Middle frontal gyrus (tissue), 1 donor: ENCODE data around the gene ITSN1.
"Not testable (repeated sequence)": the region's sequence is repeated elsewhere in the genome, so short reads cannot be mapped to it uniquely, and the experiment has no call there.

Source experiments
- DNase-seq: peaks from one replicate; pipeline ENCODE4 v3.0.0-alpha.2; 2015; ENCODE audit warnings: low spot score; ENCODE audit errors: extremely low spot score

The ITSN1 gene

GRCh38 chr21:33650929-33651509, 8.7 kb downstream of the ITSN1 start:
- no peak for DNase-seq

DNA sequence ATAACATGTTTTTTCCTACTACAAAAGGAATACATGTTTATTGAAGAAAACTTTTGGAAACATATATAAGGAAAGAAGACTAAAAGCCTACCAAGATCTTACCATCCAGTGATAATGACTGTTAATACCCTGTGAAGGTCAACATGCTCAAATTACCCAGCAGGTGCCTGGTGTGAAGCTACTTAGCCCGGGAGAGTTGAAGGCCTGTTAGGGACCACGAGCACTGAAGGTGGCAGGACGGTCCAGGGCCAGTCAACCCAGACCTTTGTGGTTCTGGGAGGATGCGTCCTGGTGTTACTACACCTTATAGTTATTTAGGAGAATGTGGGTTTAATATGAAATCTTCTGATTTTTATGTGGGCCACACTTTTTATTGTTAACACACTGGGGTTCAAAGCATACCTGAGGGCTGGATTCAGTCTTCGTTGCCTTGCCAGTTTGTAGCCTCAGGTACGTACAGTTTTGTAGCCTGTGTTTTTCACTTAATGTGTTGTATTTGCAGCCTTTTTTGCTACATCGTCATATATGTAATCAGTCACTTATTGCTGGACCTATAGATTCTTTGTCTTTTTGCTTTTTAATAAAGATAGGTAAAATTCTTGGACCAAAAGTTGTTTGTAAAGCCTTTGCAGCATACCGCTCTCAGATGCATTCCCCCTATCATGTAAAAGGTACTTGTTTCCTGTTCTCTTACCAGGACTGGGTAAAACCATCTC, 9.8 kb downstream of the ITSN1 start:
- no peak for DNase-seq

GRCh38 chr21:33654412-33654811, 12.1 kb downstream of the ITSN1 start:
- no peak for DNase-seq

DNA sequence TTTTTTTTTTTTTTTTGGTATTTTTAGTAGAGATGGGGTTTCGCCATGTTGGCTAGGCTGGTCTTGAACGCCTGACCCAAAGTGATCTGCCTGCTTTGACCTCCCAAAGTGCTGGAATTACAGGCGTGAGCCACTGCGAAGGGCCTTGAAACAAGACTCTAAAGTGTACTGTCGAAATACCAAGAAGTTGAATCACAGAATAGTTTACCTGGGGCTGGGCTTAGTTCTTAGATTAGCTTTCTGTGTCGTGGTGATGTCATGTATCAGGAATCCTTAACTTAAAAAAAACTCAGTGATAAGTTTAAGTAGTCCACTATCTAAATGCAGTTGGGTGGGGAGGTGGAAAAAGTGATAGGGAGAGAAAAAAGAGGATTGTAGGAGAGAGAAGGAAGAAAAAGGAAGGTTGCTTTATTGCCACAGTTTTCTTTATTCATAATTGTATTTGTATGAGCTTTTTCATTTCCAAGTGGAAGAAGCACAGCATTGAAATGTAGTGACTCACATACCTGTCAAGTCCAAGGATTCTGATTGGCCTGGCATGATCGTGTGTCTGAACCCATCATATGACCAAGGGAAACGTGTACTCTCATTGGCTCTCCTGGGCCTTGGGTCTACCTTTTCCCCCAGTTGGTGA, 13.4 kb downstream of the ITSN1 start:
- DNase-seq = no peak

GRCh38 chr21:33657124-33657820, 15.0 kb downstream of the ITSN1 start:
- DNase-seq = no peak

DNA sequence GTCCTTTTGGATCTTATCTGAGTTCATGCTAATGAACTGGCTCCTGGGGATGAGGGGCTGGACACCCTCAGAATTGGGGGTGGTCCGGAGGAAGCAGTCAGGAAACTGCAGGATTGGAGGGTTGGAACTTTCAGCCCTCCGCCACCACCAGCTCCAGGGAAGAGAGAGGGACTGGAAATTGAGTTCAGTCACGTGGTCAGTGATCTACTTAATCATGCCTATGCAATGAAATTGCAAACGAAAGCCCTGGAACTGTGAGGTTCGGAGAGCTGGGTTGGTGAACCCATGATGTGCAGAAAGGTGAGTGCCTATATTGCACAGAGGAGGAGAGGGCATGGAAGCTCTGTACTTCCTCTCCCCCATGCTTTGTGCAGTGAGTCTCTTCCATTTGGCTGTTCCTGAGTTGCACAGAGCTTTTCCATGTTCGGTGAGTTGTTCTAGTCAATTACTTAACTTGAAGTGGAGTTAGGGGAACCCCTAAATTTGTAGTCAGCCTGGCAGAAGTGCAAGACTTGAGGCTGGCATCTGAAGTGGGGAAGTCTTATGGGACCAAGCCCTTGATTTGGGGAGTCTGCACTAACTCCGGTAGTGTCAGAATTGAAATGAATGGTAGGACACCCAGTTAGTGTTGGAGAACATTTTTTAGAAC, 16.7 kb downstream of the ITSN1 start:
- DNase-seq = no peak

- no peak for DNase-seq
These were observed 17.3 kb downstream of the ITSN1 start for GRCh38 chr21:33659568-33659949.

- DNase-seq = no peak
These were observed 18.1 kb downstream of the ITSN1 start for GRCh38 chr21:33660406-33660805.

GRCh38 chr21:33661146-33661545, 18.8 kb downstream of the ITSN1 start:
- no peak for DNase-seq

GRCh38 chr21:33662046-33662445, 19.7 kb downstream of the ITSN1 start:
- no peak for DNase-seq

DNA sequence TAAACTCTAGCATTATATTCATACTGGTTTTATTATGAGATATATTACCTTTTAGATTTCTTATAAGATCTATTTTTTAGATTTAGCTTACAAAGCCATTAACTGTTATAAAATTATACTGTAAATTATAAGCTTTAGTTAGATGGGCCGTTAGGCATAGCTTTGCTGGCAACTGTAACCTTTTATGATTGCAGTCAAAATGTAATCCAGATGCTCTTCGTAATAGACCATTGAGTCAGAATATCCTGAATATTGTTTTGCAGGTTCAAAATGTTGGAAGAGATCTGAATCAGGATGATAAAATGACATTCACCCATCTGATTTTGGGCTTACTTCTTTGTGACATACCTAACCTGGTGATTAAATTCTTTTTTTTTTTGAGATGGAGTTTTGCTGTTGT, 20.9 kb downstream of the ITSN1 start:
- no peak for DNase-seq

DNA sequence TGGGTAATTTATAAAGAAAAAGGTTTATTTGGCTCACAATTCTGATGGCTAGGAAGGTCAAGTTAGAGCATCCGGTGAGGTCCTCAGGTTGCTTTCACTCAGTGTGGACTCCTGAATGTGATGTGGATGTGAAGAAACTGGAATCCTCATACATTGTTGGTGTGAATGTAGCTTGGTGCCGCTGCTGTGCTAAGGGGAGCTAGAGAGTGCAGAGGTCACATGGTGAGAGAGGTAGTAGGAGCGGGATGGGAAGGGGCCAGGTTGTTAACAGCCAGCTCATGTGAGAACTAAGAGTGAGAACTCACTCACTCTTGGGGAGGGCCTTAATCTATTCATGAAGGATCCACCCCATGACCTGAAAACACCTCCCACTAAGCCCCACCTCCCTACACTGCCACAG, 21.8 kb downstream of the ITSN1 start:
- DNase-seq = no peak

DNA sequence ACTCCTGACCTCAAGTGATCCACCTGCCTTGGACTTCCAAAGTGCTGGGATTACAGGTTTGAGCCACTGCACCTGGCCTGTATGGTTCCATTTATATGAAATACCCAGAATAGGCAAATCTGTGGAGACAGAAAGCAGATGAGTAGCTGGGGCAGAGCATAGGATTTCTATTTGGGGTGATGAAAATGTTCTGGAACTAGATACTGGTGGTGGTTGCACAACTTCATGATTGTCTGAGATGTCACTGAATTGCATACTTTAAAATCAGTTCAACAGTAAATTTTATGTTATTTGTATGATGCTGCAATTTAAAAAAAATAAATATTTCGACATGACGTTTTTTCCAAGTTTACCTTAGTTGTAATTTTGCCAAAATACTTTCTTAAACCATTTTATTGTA, 23.9 kb downstream of the ITSN1 start:
- no peak for DNase-seq

- DNase-seq = no peak
These were observed 25.3 kb downstream of the ITSN1 start for GRCh38 chr21:33667636-33668035.

DNA sequence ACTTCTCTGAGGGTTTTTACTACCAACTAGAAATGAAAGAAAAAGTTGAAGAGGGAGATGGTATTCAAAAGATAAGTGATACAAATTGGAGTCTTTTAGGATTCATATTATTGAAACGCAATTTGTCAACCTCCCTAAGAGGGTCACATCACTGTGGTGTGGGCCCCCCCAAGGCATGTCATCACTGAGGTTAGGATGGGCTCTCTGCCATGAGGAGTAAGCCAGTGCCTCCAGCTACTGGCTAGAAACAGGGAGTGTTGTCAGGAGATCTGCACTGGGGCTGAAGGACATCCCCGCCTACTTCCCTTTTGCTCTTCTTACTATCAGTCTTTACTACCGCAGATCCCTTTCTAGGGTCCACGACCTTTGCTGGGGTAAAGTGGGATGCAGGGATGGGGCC, 25.9 kb downstream of the ITSN1 start:
- DNase-seq = no peak

DNA sequence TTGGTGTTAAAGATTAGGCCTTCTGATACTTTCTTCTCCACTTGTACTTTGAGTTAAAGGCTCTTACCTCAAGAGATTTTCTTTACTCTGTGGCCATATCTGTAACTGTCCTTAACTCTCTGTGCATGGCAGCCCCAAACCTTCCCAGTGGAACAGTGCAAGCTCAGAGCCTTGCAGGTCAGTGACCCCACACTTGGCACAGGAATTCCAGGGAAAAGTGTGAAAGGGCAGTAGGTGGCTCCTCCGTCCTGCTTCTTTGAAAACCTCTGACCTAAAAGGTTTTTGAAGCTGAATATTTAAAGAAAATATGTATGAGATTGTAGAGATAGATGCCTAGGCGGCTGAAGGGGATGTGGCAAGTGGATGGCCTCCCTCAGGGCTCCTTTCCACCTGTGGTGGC, 26.3 kb downstream of the ITSN1 start:
- no peak for DNase-seq

DNA sequence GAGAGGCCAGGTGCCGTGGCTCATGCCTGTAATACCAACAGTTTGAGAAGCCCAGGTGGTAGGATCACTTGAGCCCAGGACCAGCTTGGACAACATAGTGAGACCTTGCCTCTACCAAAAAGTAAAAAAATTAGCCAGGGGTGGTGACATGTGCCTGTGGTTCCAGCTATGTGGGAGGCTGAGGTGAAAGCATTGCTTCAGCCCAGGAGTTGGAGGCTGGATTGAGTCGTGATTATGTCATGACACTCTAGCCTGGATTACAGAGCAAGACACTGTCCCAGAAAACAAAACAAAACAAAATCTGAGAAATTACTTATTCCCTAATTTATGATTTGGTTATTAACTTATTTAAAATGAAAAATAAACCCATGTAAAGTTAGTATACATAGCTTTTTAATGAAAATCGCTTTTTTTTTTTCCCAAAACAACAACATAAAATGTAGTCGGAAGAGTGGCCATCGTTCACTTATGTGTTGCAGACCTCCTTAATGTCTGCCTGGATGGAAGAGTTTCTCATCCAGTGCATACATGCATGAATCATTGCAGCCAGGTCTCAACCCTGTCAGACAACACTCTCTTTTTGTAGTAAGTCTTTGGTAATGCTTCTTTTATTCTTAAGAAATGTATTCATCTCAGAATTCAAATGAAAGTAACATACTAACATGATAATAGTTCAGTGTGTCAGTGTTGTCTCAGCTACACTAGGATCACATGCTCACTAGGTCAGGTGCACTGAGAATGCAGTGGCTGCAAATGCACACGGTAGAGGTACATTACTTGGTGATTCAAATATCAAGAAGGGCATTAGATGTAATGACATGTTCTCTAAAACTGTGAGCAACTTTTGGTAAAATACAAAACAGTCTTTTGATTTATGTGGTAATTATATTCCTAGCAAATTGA, 28.0 kb downstream of the ITSN1 start:
- DNase-seq = no peak

GRCh38 chr21:33673473-33673872, 31.2 kb downstream of the ITSN1 start:
- no peak for DNase-seq

- DNase-seq = no peak
These were observed 31.9 kb downstream of the ITSN1 start for GRCh38 chr21:33674226-33674625.

- not testable (repeated sequence) for DNase-seq
These were observed 34.4 kb downstream of the ITSN1 start for GRCh38 chr21:33676666-33677065.

DNA sequence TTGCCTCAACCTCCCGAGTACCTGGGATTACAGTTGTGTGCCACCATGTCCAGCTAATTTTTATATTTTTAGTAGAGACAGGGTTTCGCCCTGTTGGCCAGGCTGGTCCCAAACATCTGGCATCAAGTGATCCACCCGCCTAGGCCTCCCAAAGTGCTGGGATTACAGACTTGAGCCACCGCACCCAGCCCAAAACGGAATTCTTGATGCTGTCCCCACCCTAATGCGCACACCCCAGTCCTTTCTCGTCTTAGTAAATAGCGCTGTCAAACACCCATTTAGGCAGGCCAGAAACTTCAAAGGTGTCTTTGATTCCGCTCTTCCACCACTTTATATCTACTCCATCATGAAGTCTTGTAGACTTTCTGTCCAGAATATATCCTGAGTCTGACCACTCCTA, 35.1 kb downstream of the ITSN1 start:
- no peak for DNase-seq
